Adrenal gland (tissue), 5 donors: ENCODE measurements around the gene CACNB3.

Experiments
- POLR2A ChIP-seq, 2 donors: fragments of 450-650 bp; IDR thresholded peaks; one replicate each; pipeline ENCODE4 v1.6.1; 2017; ENCODE audit warnings: antibody characterized with exemption in 2 of 2, mild to moderate bottlenecking in 2 of 2, moderate library complexity in 1 of 2
- TF ChIP-seq, protein P1 (sequence below), 6 experiments: fragments of 450-650 bp in 4 of 6; fragments of 200-600 bp in 2 of 6; sonication (generic) in 1 of 6; IDR thresholded peaks; 1 replicate in 5 of 6; 2 replicates in 1 of 6; pipeline versions ENCODE4 v1.5.1 to v1.8.0; 2016 to 2021; ENCODE audit warnings: antibody characterized with exemption in 6 of 6, mild to moderate bottlenecking in 2 of 6, moderate library complexity in 1 of 6
- donor health status: DM: no; HTN: no; CAD: no.

GRCh38 chr12:48827026-48827425, 8.7 kb downstream of the CACNB3 start:
- TF ChIP-seq, protein P1, sequence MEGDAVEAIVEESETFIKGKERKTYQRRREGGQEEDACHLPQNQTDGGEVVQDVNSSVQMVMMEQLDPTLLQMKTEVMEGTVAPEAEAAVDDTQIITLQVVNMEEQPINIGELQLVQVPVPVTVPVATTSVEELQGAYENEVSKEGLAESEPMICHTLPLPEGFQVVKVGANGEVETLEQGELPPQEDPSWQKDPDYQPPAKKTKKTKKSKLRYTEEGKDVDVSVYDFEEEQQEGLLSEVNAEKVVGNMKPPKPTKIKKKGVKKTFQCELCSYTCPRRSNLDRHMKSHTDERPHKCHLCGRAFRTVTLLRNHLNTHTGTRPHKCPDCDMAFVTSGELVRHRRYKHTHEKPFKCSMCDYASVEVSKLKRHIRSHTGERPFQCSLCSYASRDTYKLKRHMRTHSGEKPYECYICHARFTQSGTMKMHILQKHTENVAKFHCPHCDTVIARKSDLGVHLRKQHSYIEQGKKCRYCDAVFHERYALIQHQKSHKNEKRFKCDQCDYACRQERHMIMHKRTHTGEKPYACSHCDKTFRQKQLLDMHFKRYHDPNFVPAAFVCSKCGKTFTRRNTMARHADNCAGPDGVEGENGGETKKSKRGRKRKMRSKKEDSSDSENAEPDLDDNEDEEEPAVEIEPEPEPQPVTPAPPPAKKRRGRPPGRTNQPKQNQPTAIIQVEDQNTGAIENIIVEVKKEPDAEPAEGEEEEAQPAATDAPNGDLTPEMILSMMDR (IDR thresholded peaks at IDR 0.05): no peak
- no peak for TF ChIP-seq POLR2A (IDR thresholded peaks at IDR 0.05)
